ENCODE data around the gene CHFR.
"Not testable (repeated sequence)": the region's sequence is repeated elsewhere in the genome, so short reads cannot be mapped to it uniquely, and the experiment has no call there.

CHFR gene

DNA sequence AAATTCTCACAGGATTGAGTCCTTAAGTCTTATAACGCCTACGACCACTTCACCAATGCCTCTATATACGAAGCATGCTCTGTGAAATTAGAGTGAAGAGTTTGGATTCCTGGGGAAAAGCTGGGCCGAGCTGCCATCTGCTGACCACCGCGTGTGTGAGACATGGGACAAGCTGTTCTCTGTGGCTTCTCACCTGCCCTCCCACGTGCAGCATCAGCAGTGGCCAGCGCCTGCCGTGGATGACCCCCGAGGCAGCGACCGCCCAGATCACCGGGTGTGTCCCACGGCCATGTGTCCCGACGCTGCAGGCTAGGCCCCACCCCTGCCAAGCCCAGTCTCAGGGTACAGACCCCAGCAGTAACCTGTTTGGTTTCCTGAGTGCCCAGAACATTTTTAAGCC lies 37.1 kb downstream of the CHFR start:
- TF ChIP-seq CTCF (IDR thresholded peaks at IDR 0.05; ENCODE audit: low read length, missing control alignments) = no peak
- no peak overlapping the region for H3K4me3 ChIP-seq (replicated peaks; ENCODE audit: low read depth, low read length)
- no peak for DNase-seq (ENCODE audit: low read depth)

DNA sequence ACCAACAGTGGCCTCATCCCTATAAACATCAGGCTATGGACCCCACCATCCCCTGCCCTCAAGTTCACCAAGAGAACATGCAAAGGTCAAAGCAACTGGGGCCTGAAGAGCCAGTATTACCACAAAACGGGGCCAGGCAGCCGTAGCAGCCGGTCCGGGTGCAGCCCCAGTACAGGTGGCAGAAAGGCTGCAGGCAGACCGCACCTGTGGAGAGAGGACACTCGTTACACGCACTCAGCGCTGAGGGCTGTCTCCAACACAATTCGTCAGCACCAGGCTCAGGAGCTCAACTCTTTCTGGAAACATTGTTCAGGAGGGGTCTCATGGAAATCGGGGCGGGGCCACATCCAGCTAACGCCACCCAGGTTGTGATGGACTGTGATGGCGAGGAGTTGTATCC lies 38.9 kb downstream of the CHFR start:
- DNase-seq (ENCODE audit: low read depth) = no peak
- no peak for TF ChIP-seq CTCF (IDR thresholded peaks at IDR 0.05; ENCODE audit: low read length, missing control alignments)
- H3K4me3 ChIP-seq (replicated peaks; ENCODE audit: low read depth, low read length) = no peak overlapping the region

GRCh38 chr12:132847363-132848356 lies 39.7 kb downstream of the CHFR start:
- DNase-seq (ENCODE audit: low read depth) = no peak

DNA sequence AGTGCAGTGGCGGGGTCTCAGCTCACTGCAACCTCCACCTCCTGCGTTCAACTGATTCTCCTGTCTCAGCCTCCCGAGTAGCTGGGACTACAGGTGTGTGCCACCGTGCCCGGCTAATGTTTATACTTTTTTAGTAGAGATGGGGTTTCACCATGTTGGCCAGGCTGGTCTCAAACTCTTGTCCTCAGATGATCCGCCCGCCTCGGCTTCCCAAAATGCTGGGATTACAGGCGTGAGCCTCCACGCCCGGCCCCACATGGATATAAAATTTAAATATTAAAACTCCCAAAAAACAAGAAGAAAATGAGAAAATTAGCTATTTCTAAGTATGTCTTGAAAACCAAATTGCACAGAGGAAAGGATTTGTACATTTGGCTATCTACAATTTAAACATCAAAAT lies 42.7 kb downstream of the CHFR start:
- DNase-seq (ENCODE audit: low read depth); H3K4me3 ChIP-seq (replicated peaks; ENCODE audit: low read depth, low read length): not testable (repeated sequence)

More at GRCh38 chr12:132847363-132848356, 39.7 kb downstream of the CHFR start:
- no peak for TF ChIP-seq CTCF (IDR thresholded peaks at IDR 0.05; ENCODE audit: low read length, missing control alignments)
- H3K4me3 ChIP-seq (replicated peaks; ENCODE audit: low read depth, low read length) = no peak overlapping the region

GRCh38 chr12:132842449-132843045 lies 44.9 kb downstream of the CHFR start:
- no peak for TF ChIP-seq CTCF (IDR thresholded peaks at IDR 0.05; ENCODE audit: low read length, missing control alignments)
- DNase-seq (ENCODE audit: low read depth) = no peak

DNA sequence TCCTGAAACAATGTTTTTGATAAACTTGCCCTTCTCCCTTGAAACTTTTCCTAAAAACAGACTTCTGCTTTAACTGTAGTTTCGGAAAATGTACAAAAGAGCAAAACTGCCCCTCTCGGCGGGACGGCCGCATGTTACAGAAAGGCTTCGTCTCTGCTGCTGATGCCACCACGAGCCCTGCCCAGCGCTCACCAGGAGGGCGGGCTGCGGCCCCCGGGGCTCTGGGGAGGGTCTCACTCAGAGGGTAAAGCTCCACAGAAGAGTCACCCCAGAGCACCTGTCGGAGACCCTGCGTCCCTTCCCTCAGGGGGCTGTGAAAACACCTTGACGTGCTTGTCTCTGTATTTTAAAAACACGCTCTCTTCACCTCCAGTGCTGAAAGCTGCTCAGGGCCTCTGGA lies 46.3 kb downstream of the CHFR start:
- TF ChIP-seq CTCF (IDR thresholded peaks at IDR 0.05; ENCODE audit: low read length, missing control alignments) = no peak
- no peak overlapping the region for H3K4me3 ChIP-seq (replicated peaks; ENCODE audit: low read depth, low read length)
- DNase-seq (ENCODE audit: low read depth) = no peak

More at GRCh38 chr12:132842449-132843045, 44.9 kb downstream of the CHFR start:
- no peak overlapping the region for H3K4me3 ChIP-seq (replicated peaks; ENCODE audit: low read depth, low read length)

GRCh38 chr12:132840536-132840935 lies 46.9 kb downstream of the CHFR start:
- TF ChIP-seq CTCF (IDR thresholded peaks at IDR 0.05; ENCODE audit: low read length, missing control alignments) = no peak
- DNase-seq (ENCODE audit: low read depth) = no peak
- no peak overlapping the region for H3K4me3 ChIP-seq (replicated peaks; ENCODE audit: low read depth, low read length)
